Measurements from ENCODE around the gene NRXN3. TPM values are rescaled to one million over a fixed set of nuclear protein-coding genes. Genes with fewer than 3 reads are reported as not detected.

NRXN3 gene
- total RNA-seq, 1 experiment from 2014 or later, result not detected

GRCh38 chr14:79661752-79662151 lies 1491.6 kb downstream of the NRXN3 start:
- Histone ChIP-seq H3K4me3 (replicated peaks in 1 of 2; ENCODE audit: low read depth in 1 of 2, low read length in 2 of 2) (no peak overlapping the region), H4K20me1 (ENCODE audit: insufficient read depth) (no peaks in the 10 kb centered on the region), H3K27ac (ENCODE audit: low read depth, low read length) (no peak overlapping the region), H3K9ac (ENCODE audit: low read length) (no peak overlapping the region), H3K4me1 (ENCODE audit: control insufficient read depth in 1 of 2, insufficient read depth in 2 of 2, low read length in 2 of 2) (no peaks in the 10 kb centered on the region), H2AFZ (ENCODE audit: low read depth, low read length, poor library complexity, severe bottlenecking) (no peak overlapping the region), H3K36me3 (ENCODE audit: control insufficient read depth in 1 of 2, insufficient read depth in 2 of 2, low read length in 2 of 2) (no peaks in the 10 kb centered on the region), H3K4me2 (ENCODE audit: low read length) (no peak overlapping the region), H3K9me3 (ENCODE audit: control insufficient read depth in 1 of 2, insufficient read depth in 1 of 2, low read depth in 1 of 2, low read length in 2 of 2) (peaks cover 16 to 47% of the 10 kb centered on the region in 2 experiments; a peak in 2 of 4 replicates), H3K79me2 (ENCODE audit: insufficient read depth, low read length) (no peaks in the 10 kb centered on the region), H3K9me2 (ENCODE audit: insufficient read depth) (no peaks in the 10 kb centered on the region), H3K27me3 (ENCODE audit: insufficient read depth, low read length) (no peaks in the 10 kb centered on the region)
- TF ChIP-seq FOSL1 (IDR thresholded peaks at IDR 0.05; ENCODE audit: low read depth) (no peak), POLR2AphosphoS5 (IDR thresholded peaks at IDR 0.05; ENCODE audit: low read depth, low read length) (no peak), MAX (IDR thresholded peaks at IDR 0.05) (no peak), EZH2 (IDR thresholded peaks at IDR 0.05) (no peak), TCF7L2 (IDR thresholded peaks at IDR 0.05; ENCODE audit: borderline replicate concordance, extremely low read depth, insufficient read depth, insufficient read length) (no peak), JUND (IDR thresholded peaks at IDR 0.05) (no peak), ZBTB33 (IDR thresholded peaks at IDR 0.05; ENCODE audit: extremely low read depth, insufficient replicate concordance, low read length) (no peak), YY1 (IDR thresholded peaks at IDR 0.05; ENCODE audit: extremely low read depth, insufficient replicate concordance, low read depth, low read length) (no peak), SIN3A (IDR thresholded peaks at IDR 0.05; ENCODE audit: low read depth) (no peak), CBX3 (IDR thresholded peaks at IDR 0.05; ENCODE audit: low read depth) (no peak)
- intact Hi-C loops (cut with micrococcal nuclease), result no loop called here
- DNase-seq (ENCODE audit: low read depth, low spot score) (no peak), ATAC-seq (no peak)
- ChIA-PET POLR2A (no interaction called here), RAD21 (ENCODE audit: low non-redundant PET in 1 of 2, low total read pairs in 2 of 2, uncharacterized antibody in 2 of 2, unreplicated experiment in 2 of 2) (no interaction called here), CTCF (no interaction called here)
- no TSS peak for BruUV-seq (replicated peaks)

Data from HCT116 (cell line).